ENCODE results near the gene FAM107A.
A peak's percentile ranks its signal among the peaks of the same experiment; 100 is the strongest.
"Not testable (repeated sequence)": the region's sequence is repeated elsewhere in the genome, so short reads cannot be mapped to it uniquely, and the experiment has no call there.

FAM107A gene

DNA sequence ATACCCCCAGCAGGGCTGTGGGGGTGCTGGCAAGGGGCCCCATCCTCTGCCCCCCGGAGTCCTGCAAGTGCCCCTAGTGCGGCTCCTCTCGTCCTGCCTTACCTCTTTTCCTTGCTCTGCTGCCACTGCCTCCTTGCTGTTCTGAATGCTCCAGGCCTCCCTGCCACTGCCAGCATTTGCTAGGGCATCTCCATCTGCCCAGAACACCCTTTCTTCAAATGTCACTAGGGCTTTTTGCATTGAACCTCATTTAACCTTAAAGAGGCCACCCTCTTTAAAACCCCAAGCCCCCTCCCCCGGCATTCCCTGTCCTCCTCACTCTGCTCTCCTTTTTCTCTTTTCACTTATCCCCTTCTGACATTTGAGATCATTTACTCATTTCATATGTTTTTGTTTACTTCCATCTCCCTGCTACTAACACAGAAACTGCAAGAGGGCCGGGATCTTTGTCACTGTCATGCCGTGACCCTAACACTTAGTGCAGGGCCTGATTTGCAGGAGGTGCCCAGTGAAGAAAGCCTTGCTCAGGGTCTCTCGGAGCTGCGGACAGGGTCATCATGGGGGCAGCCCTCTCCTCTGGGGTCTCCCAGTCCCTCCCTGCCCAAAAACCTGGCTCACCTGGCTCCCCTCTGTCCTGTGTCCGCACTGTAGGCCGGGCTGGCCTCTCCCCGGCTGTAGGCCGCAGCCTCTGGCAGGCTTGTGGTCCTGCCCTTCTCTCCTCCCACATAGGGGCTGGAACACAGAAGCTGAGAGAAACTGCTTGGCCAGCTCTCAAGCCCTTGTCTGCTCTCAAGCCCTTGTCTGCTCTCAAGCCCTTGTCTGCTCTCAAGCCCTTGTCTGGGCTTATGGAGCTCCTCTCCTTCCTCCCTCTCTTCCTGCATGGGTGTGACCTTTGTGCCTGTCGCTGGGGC, 40.4 kb downstream of the FAM107A start, which contains the start of gene ACOX2:
TSS of gene ACOX2 (minus strand) at position 690 of the 911 bp plus-strand sequence. CDS start 2,084 bp downstream, outside the sequence.
- peak; percentile 47 for DNase-seq (ENCODE audit: low spot score)

DNA sequence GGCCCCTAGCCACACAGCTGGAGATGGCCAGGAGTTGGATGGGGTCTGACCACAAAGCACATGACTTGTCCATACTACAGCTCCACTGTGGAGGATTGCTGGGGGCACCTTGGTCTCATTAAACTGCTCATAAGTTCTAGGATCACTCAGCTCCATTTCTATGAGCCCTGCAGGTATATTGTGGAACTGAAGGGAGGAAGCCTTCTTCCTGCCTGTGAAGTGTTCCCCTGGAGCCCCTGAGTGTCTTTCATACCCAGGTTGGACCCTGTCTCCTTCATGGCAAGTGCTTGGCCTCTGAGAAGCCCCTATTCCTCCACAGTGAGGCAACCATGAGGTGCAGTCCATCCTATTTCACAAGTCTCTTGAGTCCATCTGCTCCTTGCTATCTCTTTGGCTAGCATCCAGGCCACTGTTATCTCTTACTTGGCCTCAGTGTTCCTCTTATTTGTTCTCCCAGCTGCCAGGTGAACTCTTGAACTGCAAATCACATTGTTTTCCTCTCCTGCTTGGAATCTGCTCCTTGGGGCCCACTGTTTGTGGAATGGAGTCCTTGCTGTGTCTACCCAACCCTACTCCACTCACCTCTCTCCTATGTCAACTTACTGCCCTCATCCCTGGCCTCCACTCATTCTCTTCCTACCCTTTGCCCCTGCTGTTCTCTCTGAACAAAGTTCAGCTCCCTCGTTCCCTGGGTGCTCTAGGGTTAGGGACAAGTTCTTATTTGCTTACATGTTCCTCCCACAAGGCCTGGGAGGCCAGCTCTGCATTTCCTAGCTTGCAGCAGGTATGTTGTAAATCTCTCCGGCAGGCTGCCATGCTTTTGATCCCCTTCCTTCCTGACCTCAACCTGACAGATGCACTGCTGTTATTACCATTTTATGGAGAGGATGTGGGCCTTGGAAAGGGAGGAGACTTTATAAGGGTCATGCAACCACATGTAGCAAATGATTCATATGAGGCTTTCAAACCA, 41.4 kb downstream of the FAM107A start:
- DNase-seq (ENCODE audit: low spot score): no peak

- no peak for DNase-seq (ENCODE audit: low spot score)
Observed at GRCh38 chr3:58534592-58535494, 42.3 kb downstream of the FAM107A start.

GRCh38 chr3:58532794-58533220, 44.4 kb downstream of the FAM107A start:
- peak; percentile 85 for DNase-seq (ENCODE audit: low spot score)

GRCh38 chr3:58531956-58532355, 45.2 kb downstream of the FAM107A start:
- no peak for DNase-seq (ENCODE audit: low spot score)

DNA sequence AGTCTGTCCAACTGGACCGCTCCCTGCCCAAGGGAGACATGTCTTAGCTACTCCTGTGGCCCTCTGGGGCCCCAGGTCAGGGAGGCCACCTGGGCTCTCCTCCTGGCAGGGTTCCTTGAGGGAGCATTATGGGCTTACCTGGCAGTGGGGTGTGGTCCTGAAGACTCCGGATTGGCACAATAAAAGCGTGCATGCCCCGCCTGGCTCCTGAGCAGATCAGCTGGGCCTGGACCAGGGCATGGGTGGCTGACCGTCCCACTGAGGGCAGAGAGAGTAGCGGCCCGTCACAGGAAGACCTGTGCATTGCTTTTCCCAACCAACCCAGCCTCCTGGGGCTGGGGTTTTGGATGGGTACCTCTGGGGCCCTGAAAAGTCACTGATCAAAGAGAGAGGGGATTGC, 45.6 kb downstream of the FAM107A start:
- no peak for DNase-seq (ENCODE audit: low spot score)

- DNase-seq (ENCODE audit: low spot score): no peak
Observed at GRCh38 chr3:58530354-58530865, 46.8 kb downstream of the FAM107A start.

- no peak for DNase-seq (ENCODE audit: low spot score)
Observed at GRCh38 chr3:58529516-58530353, 47.5 kb downstream of the FAM107A start.

DNA sequence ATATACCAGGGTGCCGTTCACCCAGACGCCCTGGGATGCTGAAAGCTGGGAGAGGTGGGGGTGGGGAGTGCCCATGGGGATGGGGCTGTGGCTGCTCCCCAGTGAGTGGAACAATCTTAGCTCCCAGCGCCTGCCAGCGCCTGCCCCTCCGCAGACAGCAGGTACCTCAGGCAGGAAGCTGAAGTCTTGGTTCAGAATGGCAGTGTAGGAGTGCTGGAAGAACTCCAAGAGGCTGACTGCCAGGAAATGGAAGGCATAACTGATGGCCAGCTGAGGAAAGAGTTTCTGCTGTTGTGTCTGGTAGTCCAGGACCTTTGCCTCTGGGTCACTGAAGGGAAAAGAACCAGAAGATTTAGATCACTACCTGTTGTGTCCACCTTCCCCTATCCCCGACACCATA, 48.6 kb downstream of the FAM107A start:
- DNase-seq (ENCODE audit: low spot score): no peak

DNA sequence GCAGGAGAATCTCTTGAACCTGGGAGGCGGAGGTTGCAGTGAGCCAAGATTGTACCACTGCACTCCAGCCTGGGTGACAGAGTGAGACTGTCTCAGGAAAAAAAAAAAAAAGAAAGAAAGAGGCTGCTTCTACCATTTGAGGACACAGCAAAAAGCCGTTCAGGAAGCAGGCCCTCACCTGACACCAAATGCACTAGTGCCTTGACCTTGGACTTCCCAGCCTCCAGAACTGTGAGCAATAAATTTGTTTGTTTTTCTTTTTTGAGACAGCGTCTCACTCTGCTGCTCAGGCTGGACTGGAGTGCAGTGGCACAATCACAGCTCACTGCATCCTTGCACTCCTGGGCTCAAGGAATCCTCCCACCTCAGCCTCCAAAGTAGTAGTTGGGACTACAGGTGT, 49.8 kb downstream of the FAM107A start:
- not testable (repeated sequence) for DNase-seq (ENCODE audit: low spot score)

GRCh38 chr3:58526515-58526957, 50.7 kb downstream of the FAM107A start:
- DNase-seq (ENCODE audit: low spot score): no peak

- no peak for DNase-seq (ENCODE audit: low spot score)
Observed at GRCh38 chr3:58524326-58524888, 52.8 kb downstream of the FAM107A start.

- no peak for DNase-seq (ENCODE audit: low spot score)
Observed at GRCh38 chr3:58522759-58523425, 54.3 kb downstream of the FAM107A start.

DNA sequence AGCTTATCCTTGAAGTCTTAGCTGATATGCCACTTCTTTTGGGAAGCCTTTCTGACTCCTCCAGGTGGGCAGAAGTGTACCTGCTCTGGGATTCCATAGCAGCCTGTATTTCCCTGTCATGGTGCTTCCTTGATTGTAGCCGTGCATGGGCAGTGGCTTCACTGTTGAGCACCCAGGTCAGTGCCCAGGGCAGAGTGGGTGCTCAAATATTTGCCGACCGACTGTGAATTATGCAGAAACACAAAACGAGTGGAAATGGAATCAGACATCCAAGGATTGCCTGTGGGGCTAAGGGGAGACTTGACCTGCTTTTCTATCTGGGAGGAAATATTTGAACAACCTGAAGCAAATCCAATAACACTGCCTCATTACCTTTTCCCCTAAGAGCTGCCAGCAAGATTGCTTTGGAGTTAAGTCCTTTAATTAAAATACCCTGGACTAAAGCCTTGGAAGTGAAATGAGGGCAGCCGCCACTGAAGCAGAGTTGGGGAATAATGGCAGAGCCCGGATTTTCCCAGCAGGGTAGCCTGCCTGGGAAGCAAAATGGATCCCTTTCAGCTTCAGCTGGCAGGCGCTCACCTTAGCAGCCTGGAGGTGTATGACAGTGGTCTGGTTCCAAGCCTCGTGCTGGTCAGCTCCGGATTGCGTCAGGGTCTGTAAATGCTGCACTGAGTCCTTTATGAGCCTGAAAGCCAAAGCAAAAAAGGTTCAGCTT, 55.1 kb downstream of the FAM107A start:
- peak; percentile 72 for DNase-seq (ENCODE audit: low spot score)

DNA sequence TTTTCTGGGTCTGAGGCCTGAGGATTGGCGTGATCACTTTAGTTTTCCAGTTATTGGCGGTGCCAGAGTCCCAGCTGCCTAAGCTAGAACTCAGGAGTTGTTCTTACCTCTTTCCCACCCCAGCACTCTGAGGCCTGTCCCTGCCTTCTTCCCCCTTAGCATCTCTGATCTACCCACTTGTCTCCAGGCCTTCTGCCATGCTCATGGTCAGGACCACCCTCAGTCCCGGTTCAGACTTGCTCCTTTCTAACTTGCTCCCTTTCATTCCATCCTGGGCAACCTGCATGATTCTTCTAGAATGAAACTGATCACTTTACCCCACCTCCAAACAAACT, 55.9 kb downstream of the FAM107A start:
- DNase-seq (ENCODE audit: low spot score): no peak

DNA sequence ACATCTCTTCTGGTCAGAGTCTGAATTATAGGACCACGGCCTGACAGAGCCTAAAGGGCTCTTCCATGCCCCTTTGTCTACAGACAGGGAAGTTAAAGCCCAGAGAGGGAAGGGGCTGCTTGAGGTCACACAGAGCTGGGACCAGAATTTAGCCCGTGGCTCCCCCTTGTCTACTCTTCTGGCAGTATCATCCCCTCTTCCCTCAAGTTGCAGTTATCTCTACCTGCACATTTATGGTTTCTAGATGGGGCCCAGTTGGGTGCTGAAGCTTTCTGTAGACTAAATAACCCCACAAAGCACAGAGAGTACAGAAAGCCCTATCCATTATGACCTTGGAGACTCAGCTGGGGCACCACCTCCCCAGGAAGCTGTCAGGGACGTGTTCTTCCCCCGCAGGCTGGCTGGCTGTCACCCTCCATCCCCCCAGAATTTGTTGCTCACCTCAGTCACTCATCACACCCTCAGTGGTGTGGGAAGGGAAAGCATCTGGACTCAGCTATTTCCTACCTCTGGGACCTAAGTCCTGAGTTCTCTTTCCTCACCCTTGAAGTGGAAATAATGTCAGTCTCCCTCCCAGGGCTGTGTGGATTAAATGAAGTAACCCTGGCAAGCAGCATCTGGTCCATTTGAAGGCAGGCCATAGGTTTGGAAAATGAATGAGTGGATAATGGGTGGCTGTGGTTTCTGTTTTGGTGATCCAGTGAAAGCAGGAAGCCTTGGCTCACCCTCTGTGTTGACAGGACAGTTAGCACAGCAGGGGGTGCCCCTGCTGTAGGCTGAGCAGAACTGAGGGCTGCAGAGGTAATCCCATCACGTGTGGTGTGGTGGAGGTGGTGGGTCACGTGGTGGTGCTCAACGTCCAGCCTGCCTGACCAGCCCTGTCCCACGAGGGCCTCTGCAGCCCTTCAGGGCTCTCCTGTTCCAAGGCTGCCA, 56.5 kb downstream of the FAM107A start:
- DNase-seq (ENCODE audit: low spot score): no peak

DNA sequence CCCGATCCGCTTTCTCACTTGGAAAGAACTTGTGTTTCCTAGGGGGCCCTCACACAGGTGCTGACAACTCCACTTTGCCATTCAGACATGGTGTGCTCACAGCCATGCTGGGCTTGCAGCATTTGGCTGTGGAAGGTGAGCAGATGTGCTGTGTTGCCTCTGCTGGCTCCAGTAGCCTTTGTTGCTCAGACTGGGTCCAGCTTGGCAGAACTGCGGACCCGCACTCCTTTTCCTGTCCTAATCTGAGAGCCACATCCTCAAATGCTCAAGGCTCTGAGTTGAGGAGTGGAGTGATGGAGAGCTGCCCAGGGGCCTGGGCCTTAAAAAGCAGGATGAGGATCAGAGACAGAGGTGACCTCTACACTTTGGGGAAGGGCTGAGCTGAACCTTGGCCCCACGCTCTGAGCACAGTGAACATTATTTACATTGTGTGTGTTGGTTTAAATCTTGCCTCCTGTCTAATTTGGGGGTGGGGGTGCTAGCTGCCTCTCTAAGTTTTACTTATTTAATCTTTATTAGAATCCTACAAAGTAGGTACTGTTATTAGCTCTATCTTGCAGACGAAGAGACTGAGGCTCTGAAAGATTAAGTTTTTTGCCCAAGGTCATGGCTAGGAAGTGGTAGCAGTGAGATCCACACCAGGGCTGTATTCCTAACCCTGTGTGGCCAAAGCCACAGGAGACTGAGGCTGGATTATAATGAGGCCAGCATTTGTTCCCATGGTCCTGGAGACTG, 57.4 kb downstream of the FAM107A start:
- no peak for DNase-seq (ENCODE audit: low spot score)

All from Ammon's horn (tissue), 1 donor.